ENCODE data around the gene GADL1.

The GADL1 gene

DNA sequence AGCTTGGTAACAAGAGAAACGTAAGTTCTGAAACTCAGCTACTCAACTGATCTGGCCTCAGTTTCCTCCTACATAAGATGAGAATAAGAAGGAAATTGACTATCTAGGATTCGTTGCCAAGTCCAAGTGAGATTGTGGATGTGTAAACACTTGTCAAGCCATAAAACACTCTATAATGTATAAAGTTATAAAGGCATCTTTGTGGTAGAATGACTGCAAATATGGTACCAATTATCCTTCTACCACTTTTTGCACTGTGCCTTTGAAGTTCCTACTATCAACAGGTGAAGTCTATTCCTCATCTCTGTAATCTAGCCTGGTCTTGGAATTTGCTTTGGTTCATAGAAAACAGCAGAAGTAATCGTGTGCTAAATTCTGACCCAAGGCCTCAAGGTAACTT lies 138.2 kb downstream of the GADL1 start:
- no peak for DNase-seq (ENCODE audit: low read depth)
- no peak overlapping the region for H3K4me3 ChIP-seq (ENCODE audit: low read depth, low read length)
- TF ChIP-seq, protein P1, sequence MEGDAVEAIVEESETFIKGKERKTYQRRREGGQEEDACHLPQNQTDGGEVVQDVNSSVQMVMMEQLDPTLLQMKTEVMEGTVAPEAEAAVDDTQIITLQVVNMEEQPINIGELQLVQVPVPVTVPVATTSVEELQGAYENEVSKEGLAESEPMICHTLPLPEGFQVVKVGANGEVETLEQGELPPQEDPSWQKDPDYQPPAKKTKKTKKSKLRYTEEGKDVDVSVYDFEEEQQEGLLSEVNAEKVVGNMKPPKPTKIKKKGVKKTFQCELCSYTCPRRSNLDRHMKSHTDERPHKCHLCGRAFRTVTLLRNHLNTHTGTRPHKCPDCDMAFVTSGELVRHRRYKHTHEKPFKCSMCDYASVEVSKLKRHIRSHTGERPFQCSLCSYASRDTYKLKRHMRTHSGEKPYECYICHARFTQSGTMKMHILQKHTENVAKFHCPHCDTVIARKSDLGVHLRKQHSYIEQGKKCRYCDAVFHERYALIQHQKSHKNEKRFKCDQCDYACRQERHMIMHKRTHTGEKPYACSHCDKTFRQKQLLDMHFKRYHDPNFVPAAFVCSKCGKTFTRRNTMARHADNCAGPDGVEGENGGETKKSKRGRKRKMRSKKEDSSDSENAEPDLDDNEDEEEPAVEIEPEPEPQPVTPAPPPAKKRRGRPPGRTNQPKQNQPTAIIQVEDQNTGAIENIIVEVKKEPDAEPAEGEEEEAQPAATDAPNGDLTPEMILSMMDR (IDR thresholded peaks at IDR 0.05; ENCODE audit: insufficient read depth, low read depth, low read length, missing control alignments), result no peak

DNA sequence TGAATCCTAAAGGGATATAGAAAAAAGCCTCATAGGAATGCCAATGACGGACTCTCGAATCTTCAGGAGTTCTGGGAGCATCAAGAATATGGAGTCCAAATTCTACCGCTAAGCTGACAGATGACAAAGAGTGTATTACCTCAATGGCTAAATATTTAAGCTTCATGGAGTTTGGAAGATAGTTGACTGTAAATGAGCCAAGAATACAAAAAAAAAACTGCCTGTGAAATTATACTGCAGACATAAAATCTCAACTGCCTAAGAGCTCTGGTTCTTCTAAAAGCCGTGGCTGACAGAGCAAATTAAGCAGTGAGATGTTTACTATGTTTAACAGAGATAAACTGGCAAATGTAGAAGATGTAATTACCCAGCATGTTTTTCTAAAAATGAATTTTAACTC lies 140.0 kb downstream of the GADL1 start:
- no peak for DNase-seq (ENCODE audit: low read depth)
- TF ChIP-seq, protein P1 (IDR thresholded peaks at IDR 0.05; ENCODE audit: insufficient read depth, low read depth, low read length, missing control alignments), result no peak

DNA sequence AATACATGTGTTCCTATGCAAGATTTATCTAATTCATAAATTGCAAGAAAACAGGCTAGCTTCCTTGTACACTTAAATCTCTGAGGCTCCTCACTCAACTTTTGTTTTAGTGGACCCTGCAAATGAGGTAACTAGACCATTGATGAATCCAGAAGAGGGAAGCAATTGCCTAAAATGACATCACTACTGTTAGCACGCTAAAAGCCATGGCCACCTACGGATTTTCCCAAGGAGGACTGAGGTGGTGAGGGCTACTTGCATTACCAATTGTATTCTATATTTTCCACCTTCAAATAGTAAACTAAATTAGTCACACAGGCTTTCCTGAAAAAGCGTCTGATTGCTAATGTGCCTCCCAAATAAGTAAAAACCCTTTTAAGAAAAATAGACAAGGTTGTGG lies 140.7 kb downstream of the GADL1 start:
- no peak for DNase-seq (ENCODE audit: low read depth)
- no peak overlapping the region for H3K4me3 ChIP-seq (ENCODE audit: low read depth, low read length)
- TF ChIP-seq, protein P1 (IDR thresholded peaks at IDR 0.05; ENCODE audit: insufficient read depth, low read depth, low read length, missing control alignments), result no peak

More for the DNA sequence above, 140.0 kb downstream of the GADL1 start:
- no peak overlapping the region for H3K4me3 ChIP-seq (ENCODE audit: low read depth, low read length)

DNA sequence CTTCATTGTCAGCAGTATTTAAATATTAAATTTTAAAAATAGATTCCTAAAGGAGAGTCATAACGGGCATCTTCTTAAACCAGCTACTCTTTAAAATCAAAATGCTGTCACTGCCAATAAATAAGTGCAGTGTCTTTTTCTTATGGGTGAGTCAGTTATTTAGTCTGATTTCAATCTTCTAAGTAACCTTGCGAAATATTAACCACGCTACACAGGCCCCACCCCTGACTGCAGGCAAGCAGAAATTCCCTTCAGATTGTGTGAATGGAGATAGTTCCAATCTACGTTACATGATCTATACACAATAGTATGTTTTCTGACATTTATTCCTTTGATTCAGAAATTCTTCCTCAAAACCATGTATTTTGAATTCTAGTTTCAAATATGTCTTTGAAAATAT lies 141.5 kb downstream of the GADL1 start:
- TF ChIP-seq, protein P1 (IDR thresholded peaks at IDR 0.05; ENCODE audit: insufficient read depth, low read depth, low read length, missing control alignments), result no peak
- no peak for DNase-seq (ENCODE audit: low read depth)
- H3K4me3 ChIP-seq (ENCODE audit: low read depth, low read length), result no peak overlapping the region

DNA sequence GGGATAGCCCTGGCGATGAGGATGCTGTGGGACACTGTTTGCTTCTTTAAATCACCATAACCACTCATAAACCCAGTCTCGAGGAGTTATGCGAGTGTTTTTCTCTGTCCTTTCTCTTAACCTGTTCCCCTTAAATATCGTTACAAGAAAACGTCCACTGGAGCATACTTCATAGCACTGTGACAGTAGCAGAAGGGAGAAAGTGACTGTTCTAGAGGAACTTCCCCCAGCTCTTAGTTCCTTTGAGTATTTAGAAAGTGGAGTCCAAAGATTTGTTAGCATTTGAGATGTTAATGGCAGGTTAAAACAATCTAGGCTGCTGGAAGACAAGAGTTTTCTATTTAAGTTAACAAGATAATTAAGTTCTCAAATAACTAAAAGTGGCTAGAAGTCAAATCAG lies 142.0 kb downstream of the GADL1 start:
- no peak for DNase-seq (ENCODE audit: low read depth)
- H3K4me3 ChIP-seq (ENCODE audit: low read depth, low read length), result no peak overlapping the region
- TF ChIP-seq, protein P1 (IDR thresholded peaks at IDR 0.05; ENCODE audit: insufficient read depth, low read depth, low read length, missing control alignments), result no peak

DNA sequence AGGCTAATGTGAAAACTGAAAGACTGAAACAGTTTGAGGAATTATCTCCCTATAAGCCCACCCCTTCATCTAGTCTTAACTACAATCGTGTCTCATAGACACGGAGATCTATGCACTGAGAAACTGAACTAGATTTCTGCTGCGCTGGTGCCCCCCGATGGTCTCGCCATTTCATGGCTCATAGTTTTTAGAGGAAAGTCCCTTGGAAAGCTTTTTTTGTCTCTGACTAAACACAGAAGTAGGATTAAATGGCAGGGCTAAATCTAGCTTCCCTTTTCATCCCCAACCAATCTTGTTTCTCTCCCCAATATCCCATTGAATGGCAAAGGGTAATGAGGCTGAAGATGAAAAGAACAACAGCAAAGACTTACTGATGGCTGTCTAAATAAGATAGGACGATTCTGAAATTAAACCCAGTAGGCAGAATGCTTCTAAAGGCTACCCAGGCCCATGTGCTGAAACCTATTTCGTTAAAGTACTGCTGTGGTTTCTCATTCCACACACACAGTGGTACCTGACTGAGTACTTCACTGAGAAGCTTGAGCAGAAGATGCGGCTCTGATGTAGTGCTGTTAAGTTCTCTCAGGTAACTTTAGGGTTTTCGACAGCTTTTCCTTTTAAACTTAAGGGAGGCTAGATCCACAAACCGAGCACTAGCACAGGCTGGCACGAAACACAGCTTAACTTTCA lies 142.7 kb downstream of the GADL1 start:
- no peak overlapping the region for H3K4me3 ChIP-seq (ENCODE audit: low read depth, low read length)
- TF ChIP-seq, protein P1 (IDR thresholded peaks at IDR 0.05; ENCODE audit: insufficient read depth, low read depth, low read length, missing control alignments), result no peak
- DNase-seq (ENCODE audit: low read depth), result peak; percentile 52

DNA sequence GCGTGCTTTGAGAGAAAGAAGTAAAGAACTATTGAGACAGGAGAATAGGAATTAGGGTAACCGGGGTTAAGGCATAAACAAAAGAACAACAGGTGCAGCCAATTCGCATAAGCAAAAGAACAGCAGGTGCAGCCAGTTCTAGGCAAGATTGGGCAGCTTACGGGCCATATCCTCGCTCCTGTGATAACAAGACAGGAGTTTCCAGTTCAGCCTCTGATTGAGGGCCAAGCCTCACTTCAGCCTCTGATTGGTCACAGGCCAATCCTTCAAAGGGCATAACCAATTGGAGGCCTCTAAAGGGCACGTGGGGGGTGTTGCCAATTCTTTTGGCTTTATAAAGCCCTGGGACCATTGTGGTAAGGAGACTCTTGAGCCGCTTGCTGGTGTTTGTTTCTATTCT lies 143.5 kb downstream of the GADL1 start:
- TF ChIP-seq, protein P1 (IDR thresholded peaks at IDR 0.05; ENCODE audit: insufficient read depth, low read depth, low read length, missing control alignments), result no peak
- no peak for DNase-seq (ENCODE audit: low read depth)
- H3K4me3 ChIP-seq (ENCODE audit: low read depth, low read length), result no peak overlapping the region
